GM12878 (cell line): ENCODE results near the gene SLC24A4. TPM values are rescaled to one million over a fixed set of nuclear protein-coding genes. Genes with fewer than 3 reads are reported as not detected.

ENCODE experiments used
- ATAC-seq: fragments of 200-7000 bp; cut with Tn5 transposase; 3 replicates; pipeline ENCODE4 v1.9.1; 2020; ENCODE audit warnings: mild to moderate bottlenecking, moderate library complexity
- BruUV-seq: library from RNA; stranded (reverse); fragments of 400-500 nt; replicated peaks from 2 replicates; lab custom pipeline; 2021; lab: Mats Ljungman, UMichigan
- CTCF ChIA-PET: fragments of 300-600 bp; sonication (Branson Sonifier 250); formaldehyde crosslinking; extraction: SDS; loops from one replicate; lab custom pipeline; 2021; ENCODE audit warnings: inconsistent platforms; lab: Yijun Ruan, JAX
- POLR2A ChIA-PET: fragments of 350-600 bp; formaldehyde crosslinking; extraction: SDS; loops from one replicate; lab custom pipeline; 2021; ENCODE audit warnings: inconsistent platforms; lab: Charles Lee
- RAD21 ChIA-PET: fragments of 300-600 bp; sonication (Branson Sonifier 250); formaldehyde crosslinking; loops from one replicate; lab custom pipeline; 2023; ENCODE audit warnings: antibody characterized with exemption; ENCODE audit not compliant: unreplicated experiment; lab: Charles Lee
- SMC1A ChIA-PET: fragments of 300-600 bp; sonication (Branson Sonifier 250); formaldehyde crosslinking; loops from one replicate; lab custom pipeline; 2023; ENCODE audit not compliant: unreplicated experiment, uncharacterized antibody; lab: Charles Lee
- DNase-seq: peaks from one replicate; pipeline ENCODE4 v3.0.0-alpha.2; 2011; ENCODE audit warnings: low read depth, low spot score
- FAIRE-seq: peaks from 3 replicates; lab custom pipeline; 2011; peaks lifted over from hg19 to GRCh38; lab: Jason Lieb, UNC
- H2AFZ ChIP-seq: 2 replicates; pipeline ENCODE4 v1.6.0; 2011; ENCODE audit warnings: low read depth, low read length, control low read depth; ENCODE audit not compliant: control insufficient read depth
- H3K27ac ChIP-seq: 2 replicates; pipeline ENCODE4 v1.5.1; 2011; ENCODE audit warnings: control low read depth; ENCODE audit not compliant: control insufficient read depth, insufficient read depth
- H3K27me3 ChIP-seq, 2 experiments: replicated peaks in 1 of 2; 2 replicates each; pipeline versions ENCODE4 v1.6.0 to v1.6.1; 2011; ENCODE audit warnings: low read length in 1 of 2; ENCODE audit not compliant: control insufficient read depth in 2 of 2, insufficient read depth in 2 of 2
- H3K36me3 ChIP-seq, 2 experiments: 2 replicates each; pipeline ENCODE4 v1.5.1; 2011; ENCODE audit warnings: low read length in 1 of 2; ENCODE audit not compliant: control insufficient read depth in 2 of 2, insufficient read depth in 2 of 2
- H3K4me1 ChIP-seq: 2 replicates; pipeline ENCODE4 v1.6.1; 2011; ENCODE audit warnings: mild to moderate bottlenecking, low read length, moderate library complexity, mixed read lengths; ENCODE audit not compliant: control insufficient read depth, insufficient read depth
- H3K4me2 ChIP-seq: 2 replicates; pipeline ENCODE4 v1.6.0; 2011; ENCODE audit warnings: control low read depth; ENCODE audit not compliant: control insufficient read depth, insufficient read depth
- H3K4me3 ChIP-seq: fragments of 200-600 bp; sonication (generic); 2 replicates; pipeline ENCODE4 v1.5.1; 2016
- H3K79me2 ChIP-seq: 2 replicates; pipeline ENCODE4 v1.6.0; 2011; ENCODE audit warnings: low read length; ENCODE audit not compliant: control insufficient read depth, insufficient read depth
- H3K9ac ChIP-seq: 2 replicates; pipeline ENCODE4 v1.8.0; 2011; ENCODE audit warnings: low read length, control low read depth, mixed read lengths; ENCODE audit not compliant: control insufficient read depth, insufficient read depth
- H3K9me3 ChIP-seq: replicated peaks from 3 replicates; pipeline ENCODE4 v1.5.1; 2011; ENCODE audit warnings: mild to moderate bottlenecking, low read length; ENCODE audit not compliant: control insufficient read depth, insufficient read depth
- H4K20me1 ChIP-seq: 2 replicates; pipeline ENCODE4 v1.6.0; 2011; ENCODE audit not compliant: control insufficient read depth, insufficient read depth
- IKZF1 ChIP-seq: fragments of 450-650 bp; conservative IDR thresholded peaks from 2 replicates; pipeline ENCODE4 v1.6.1; 2017; ENCODE audit warnings: antibody characterized with exemption, mild to moderate bottlenecking
- KLF5 ChIP-seq: fragments of 450-650 bp; IDR thresholded peaks from 2 replicates; pipeline ENCODE4 v1.6.1; 2014; ENCODE audit warnings: mild to moderate bottlenecking; ENCODE audit not compliant: partially characterized antibody
- MYC ChIP-seq: IDR thresholded peaks from 2 replicates; pipeline ENCODE4 v1.6.1; 2011; ENCODE audit warnings: mild to moderate bottlenecking, low read length, moderate library complexity, inconsistent platforms; ENCODE audit not compliant: insufficient read depth, insufficient replicate concordance, insufficient read length, severe bottlenecking
- PML ChIP-seq: IDR thresholded peaks from 2 replicates; pipeline ENCODE4 v1.6.1; 2012; ENCODE audit warnings: low read length, inconsistent platforms
- POLR2AphosphoS5 ChIP-seq: IDR thresholded peaks from 2 replicates; pipeline ENCODE4 v1.6.1; 2011; ENCODE audit warnings: mild to moderate bottlenecking, low read length, inconsistent platforms
- SIN3A ChIP-seq: IDR thresholded peaks from 2 replicates; pipeline ENCODE4 v1.6.1; 2012; ENCODE audit warnings: low read depth, low read length, improper control_type of control experiment
- WGBS: methylation state at CpG from one replicate; pipeline ENCODE4 v1.1.6; 2016; ENCODE audit warnings: low lambda C conversion rate; ENCODE audit not compliant: insufficient replicate concordance, insufficient coverage; ENCODE audit errors: missing lambda C conversion rate; 5-methylcytosine and 5-hydroxymethylcytosine counted together
- in situ Hi-C: fragments of 300-500 bp; cut with MboI; formaldehyde crosslinking; loops from 9 replicates; pipeline ENCODE4 v1.14.3; 2018; ENCODE audit warnings: mixed read lengths
- intact Hi-C: fragments of 100-400 bp; cut with micrococcal nuclease; formaldehyde crosslinking; loops from one replicate; pipeline ENCODE4 v1.14.2; 2022; ENCODE audit not compliant: unreplicated experiment
- polyA plus RNA-seq, 11 experiments: library from polyadenylated mRNA; depleted of rRNA in 4 of 11; unstranded in 6 of 11; stranded (reverse) in 5 of 11; fragments of >200 nt; fragmentation: Nextera tagmentation in 4 of 11; fragmentation: Illumina TruSeq in 1 of 11; extraction: Ambion mirVana in 4 of 11; extraction: Trizol in 1 of 11; gene quantifications; 1 replicate in 1 of 11; 2 replicates in 10 of 11; pipeline versions ENCODE4 v1.2.1 to v1.2.3, GENCODE V29; 2011 to 2016; ENCODE audit warnings: inconsistent platforms in 2 of 11, missing spikeins in 2 of 11, low read depth in 1 of 11
- total RNA-seq, 4 experiments: library from RNA; depleted of rRNA in 3 of 4; stranded (reverse); fragments of >200 nt in 3 of 4; fragmentation: Illumina TruSeq in 1 of 4; extraction: Trizol in 1 of 4; gene quantifications; 2 replicates each; pipeline versions ENCODE4 v1.2.1 to v1.2.3, GENCODE V29; 2013 to 2021

The SLC24A4 gene
- total and polyA plus RNA-seq, 10 of the 15 experiments (the other 5 are each of a cell fraction or from before 2014, with no cell fraction given), result under 0.01 to 0.46 (median 0.04) TPM; not detected in 5

- WGBS, result 52% methylated on average over 7 of the region's 7 CpGs
- POLR2A ChIA-PET, result interaction anchor here (1.3 to 4.0 kb wide), 3 partner anchors 9 to 15 kb away, joined by 4 to 27 read pairs (median 6); no protein-coding TSS in a partner anchor
- Histone ChIP-seq H3K4me1 (0 out of 2 replicates have a peak, but pooled peaks cover 3% of the 10 kb centered on the region), H3K9ac (no peak overlapping the region), H3K4me2 (no peak overlapping the region), H3K27me3 (no peaks in the 10 kb centered on the region), H3K79me2 (no peaks in the 10 kb centered on the region), H4K20me1 (no peaks in the 10 kb centered on the region), H3K27ac (no peak overlapping the region), H2AFZ (no peak overlapping the region), H3K4me3 (no peak overlapping the region), H3K9me3 (no peaks in the 10 kb centered on the region; the same call in 2 of the 3 replicates), H3K36me3 (no peaks in the 10 kb centered on the region)
- TF ChIP-seq IKZF1 (peak; percentile 21; the same call in 1 of the 2 replicates), PML (no peak)
- in situ Hi-C loops (no loop called here), intact Hi-C loops (no loop called here)
- RAD21 ChIA-PET, result interaction anchor here (1.4 to 2.0 kb wide), 3 partner anchors 12 to 16 kb away, joined by 3 to 9 read pairs (median 4); no protein-coding TSS in a partner anchor
- peak; percentile 97 for ATAC-seq
- SMC1A ChIA-PET, result interaction anchor here (0.9 to 6.0 kb wide), 5 partner anchors 9 to 304 kb away, joined by 3 to 37 read pairs (median 3); no protein-coding TSS in a partner anchor
- CTCF ChIA-PET, result no interaction called here
- no TSS peak for BruUV-seq
- DNase-seq, result no peak
- FAIRE-seq, result no peak
These were observed 48.9 kb upstream of the SLC24A4 start for GRCh38 chr14:92274055-92274454.

GRCh38 chr14:92276074-92276473 is 46.9 kb upstream of the SLC24A4 start:
- Histone ChIP-seq H3K27me3 (no peaks in the 10 kb centered on the region), H3K27ac (no peak overlapping the region), H3K9ac (no peak overlapping the region), H2AFZ (no peak overlapping the region), H3K9me3 (no peaks in the 10 kb centered on the region; the same call in 2 of the 3 replicates), H3K4me1 (peaks cover 6% of the 10 kb centered on the region; the same call in 1 of the 2 replicates), H4K20me1 (no peaks in the 10 kb centered on the region), H3K4me2 (no peak overlapping the region), H3K36me3 (no peaks in the 10 kb centered on the region), H3K79me2 (no peaks in the 10 kb centered on the region), H3K4me3 (no peak overlapping the region)
- intact Hi-C loops (no loop called here), in situ Hi-C loops (no loop called here)
- no peak for DNase-seq
- 74% methylated on average over 7 of the region's 7 CpGs for WGBS
- ChIA-PET RAD21 (interaction anchor here (1.9 kb wide), 1 partner anchor 14 kb away, joined by 4 read pairs; no protein-coding TSS in a partner anchor), POLR2A (interaction anchor here (4.0 kb wide), 1 partner anchor 17 kb away, joined by 27 read pairs; no protein-coding TSS in a partner anchor), SMC1A (no interaction called here), CTCF (no interaction called here)
- ATAC-seq, result no peak
- BruUV-seq, result no TSS peak
- no peak for TF ChIP-seq POLR2AphosphoS5
- TF ChIP-seq MYC, result no peak
- no peak for TF ChIP-seq SIN3A
- TF ChIP-seq KLF5, result no peak
- no peak for FAIRE-seq
